ENCODE results near the gene CROCC2. TPM values are rescaled to one million over a fixed set of nuclear protein-coding genes. Genes with fewer than 3 reads are reported as not detected.

CROCC2 gene
- total RNA-seq, 1 donor from 2014 or later, result not detected

DNA sequence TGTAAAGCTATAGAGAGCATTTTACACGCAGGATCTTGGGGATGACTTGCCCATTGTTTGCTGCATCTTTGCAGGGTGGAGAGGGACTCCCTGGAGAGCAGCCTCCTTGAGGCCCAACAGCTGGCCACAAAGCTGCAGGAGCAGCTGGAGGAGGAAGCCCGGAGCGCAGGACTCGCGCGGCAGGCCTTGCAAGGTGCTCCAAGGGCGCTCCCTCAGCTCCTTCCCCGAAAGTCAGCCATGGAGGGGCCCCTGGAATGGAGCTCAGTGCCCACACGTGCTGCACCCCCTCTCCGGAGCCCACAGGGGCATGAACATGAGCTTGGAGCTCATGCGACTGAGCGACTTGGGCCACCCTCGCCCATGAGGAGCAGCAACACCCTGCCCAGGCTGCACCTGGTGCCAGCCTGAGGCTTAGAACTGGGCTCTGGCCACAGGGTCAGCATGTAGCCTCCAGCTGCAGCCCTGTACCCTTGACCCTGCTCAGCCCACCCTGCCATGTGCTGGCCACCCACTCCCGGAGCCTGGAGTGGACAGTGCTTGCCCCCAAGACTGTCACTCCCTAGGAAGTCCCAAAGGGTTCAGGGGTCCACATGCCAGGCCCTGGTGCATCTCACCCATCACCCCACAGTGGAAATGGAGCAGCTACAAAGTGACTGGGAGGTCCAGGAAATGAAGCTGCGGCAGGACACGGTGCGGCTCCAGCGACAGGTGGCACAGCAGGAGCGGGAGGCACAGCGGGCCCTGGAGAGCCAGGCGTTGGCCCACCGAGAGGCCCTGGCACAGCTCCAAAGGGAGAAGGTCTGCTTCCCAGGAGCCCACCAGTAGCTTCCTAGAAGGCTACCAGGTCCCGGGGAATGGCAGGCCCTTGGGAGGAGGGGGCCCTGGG, 43.0 kb downstream of the CROCC2 start:
- intact Hi-C loops (cut with micrococcal nuclease), result no loop called here
- Histone ChIP-seq H3K27me3 (ENCODE audit: low read depth) (no peaks in the 10 kb centered on the region), H3K4me1 (peaks cover 17% of the 10 kb centered on the region), H3K27ac (replicated peaks) (no peak overlapping the region), H3K9me3 (replicated peaks) (no peaks in the 10 kb centered on the region), H3K36me3 (no peaks in the 10 kb centered on the region), H3K4me3 (no peak overlapping the region)
- no peak for DNase-seq
- TF ChIP-seq, protein P1, sequence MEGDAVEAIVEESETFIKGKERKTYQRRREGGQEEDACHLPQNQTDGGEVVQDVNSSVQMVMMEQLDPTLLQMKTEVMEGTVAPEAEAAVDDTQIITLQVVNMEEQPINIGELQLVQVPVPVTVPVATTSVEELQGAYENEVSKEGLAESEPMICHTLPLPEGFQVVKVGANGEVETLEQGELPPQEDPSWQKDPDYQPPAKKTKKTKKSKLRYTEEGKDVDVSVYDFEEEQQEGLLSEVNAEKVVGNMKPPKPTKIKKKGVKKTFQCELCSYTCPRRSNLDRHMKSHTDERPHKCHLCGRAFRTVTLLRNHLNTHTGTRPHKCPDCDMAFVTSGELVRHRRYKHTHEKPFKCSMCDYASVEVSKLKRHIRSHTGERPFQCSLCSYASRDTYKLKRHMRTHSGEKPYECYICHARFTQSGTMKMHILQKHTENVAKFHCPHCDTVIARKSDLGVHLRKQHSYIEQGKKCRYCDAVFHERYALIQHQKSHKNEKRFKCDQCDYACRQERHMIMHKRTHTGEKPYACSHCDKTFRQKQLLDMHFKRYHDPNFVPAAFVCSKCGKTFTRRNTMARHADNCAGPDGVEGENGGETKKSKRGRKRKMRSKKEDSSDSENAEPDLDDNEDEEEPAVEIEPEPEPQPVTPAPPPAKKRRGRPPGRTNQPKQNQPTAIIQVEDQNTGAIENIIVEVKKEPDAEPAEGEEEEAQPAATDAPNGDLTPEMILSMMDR (IDR thresholded peaks at IDR 0.05; ENCODE audit: borderline replicate concordance), result no peak

DNA sequence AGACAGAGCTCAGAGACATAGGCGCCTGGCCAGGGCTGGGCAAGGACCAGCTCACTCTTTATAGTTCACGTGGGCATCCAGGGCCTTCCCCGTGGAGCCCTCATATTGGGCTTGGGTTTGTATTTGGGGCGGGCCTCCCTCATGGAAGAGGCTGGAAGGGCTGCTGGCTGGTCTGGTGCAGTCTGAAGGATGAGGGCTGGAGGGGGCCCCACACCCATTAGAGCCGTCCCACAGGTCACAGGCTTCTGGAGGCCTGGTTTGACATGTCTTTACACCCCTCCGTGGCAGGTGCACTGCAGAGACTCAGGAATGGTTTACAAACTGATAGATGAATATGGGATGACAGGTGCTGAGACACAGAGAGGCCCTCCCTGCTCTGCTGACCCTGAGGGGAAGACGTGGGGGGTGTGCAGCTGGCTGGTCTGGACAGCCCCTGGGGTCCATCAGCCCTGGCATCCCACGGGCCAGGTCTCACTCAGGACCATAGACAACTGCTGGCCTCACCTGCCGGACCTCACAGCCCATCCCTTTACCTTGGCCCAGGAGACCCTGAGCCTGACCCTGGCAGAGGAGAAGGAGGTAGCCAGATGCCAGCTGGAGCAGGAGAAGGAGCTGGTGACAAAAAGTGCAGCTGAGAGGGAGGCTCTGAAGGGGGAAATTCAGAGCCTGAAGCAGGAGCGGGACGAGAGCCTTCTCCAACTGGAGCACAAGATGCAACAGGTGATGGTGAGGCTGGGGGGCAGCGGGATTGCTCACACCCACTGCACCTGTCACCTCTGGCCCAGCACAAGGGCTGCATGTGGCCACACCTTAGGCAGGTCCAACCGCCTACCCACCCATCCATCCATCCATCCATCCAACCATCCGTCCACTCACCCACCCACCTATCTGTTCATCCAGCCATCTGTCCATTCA, 43.9 kb downstream of the CROCC2 start:
- Histone ChIP-seq H3K4me1 (peaks cover 17% of the 10 kb centered on the region), H3K36me3 (no peaks in the 10 kb centered on the region), H3K9me3 (replicated peaks) (no peaks in the 10 kb centered on the region), H3K27ac (replicated peaks) (no peak overlapping the region), H3K4me3 (no peak overlapping the region), H3K27me3 (ENCODE audit: low read depth) (no peaks in the 10 kb centered on the region)
- TF ChIP-seq, protein P1 (IDR thresholded peaks at IDR 0.05; ENCODE audit: borderline replicate concordance), result no peak
- intact Hi-C loops (cut with micrococcal nuclease), result no loop called here
- peak; percentile 12 for DNase-seq

DNA sequence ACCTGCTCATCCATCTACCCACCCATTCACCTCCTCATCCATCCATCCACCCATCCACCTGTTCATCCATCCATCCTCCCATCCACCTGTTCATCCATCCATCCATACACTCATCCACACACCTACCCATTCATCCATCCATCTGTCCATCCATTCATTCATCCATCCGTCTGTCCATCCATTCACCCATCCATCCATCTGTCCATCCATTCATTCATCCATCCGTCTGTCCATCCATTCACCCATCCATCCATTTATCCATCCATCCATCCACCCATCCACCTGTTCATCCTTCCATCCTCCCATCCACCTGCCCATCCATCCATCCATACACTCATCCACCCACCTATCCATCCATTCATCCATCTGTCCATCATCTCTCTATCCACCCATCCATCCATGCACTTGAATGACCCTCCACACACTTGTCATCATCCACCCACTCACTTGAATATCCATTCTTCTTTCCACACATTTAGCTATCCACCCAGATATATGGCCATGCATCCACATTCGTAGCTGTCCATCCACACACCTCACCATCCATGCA, 45.0 kb downstream of the CROCC2 start:
- Histone ChIP-seq H3K4me1 (peaks cover 17% of the 10 kb centered on the region), H3K9me3 (replicated peaks) (no peaks in the 10 kb centered on the region), H3K36me3 (no peaks in the 10 kb centered on the region), H3K4me3 (no peak overlapping the region), H3K27ac (replicated peaks) (no peak overlapping the region), H3K27me3 (ENCODE audit: low read depth) (no peaks in the 10 kb centered on the region)
- TF ChIP-seq, protein P1 (IDR thresholded peaks at IDR 0.05; ENCODE audit: borderline replicate concordance), result no peak
- intact Hi-C loops (cut with micrococcal nuclease), result no loop called here
- no peak for DNase-seq

DNA sequence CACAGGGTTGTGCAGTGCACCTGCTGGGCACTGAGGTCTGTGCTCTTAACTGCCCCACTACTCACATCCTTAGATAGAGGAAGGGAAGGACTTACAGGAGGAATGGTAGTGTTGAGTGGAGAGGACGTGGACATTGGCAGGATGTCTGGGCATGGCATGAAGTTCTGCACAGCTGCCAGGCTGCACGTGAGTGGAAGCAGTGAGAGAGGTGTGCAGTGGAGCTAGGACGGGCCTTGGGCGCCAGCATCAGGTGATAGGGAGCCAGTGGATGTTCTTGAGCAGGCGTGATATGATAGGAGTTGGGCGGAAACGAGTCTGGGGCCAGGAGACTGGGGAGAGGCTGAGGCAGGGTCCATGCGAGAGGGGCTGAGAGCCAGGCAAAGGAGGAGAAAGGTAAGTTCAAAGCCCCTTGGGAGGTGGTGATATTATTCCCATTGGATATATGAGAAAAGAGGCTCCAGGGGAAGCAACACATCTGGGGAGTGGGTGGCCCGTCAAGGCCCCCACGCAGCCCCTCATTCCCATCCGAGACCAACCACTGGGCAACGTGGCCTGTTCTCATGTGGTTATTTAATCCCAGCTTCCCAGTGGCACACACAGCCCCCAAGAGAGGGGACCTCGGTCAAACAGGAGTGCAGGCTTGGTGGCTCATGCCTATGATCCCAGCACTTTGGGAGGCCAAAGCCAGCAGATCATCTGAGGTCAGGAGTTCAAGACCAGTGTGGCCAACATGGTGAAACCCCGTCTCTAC, 46.5 kb downstream of the CROCC2 start:
- TF ChIP-seq, protein P1 (IDR thresholded peaks at IDR 0.05; ENCODE audit: borderline replicate concordance), result no peak
- intact Hi-C loops (cut with micrococcal nuclease), result no loop called here
- DNase-seq, result peak; percentile 71
- no peaks in the 10 kb centered on the region for H3K9me3 ChIP-seq (replicated peaks)
- no peaks in the 10 kb centered on the region for H3K27me3 ChIP-seq (ENCODE audit: low read depth)
- peaks cover 20% of the 10 kb centered on the region for H3K4me1 ChIP-seq
- H3K4me3 ChIP-seq, result no peak overlapping the region
- H3K36me3 ChIP-seq, result no peaks in the 10 kb centered on the region
- no peak overlapping the region for H3K27ac ChIP-seq (replicated peaks)
